Karpas-422 (cell line): Measurements from ENCODE around the gene ZNF804A. TPM values are rescaled to one million over a fixed set of nuclear protein-coding genes. Genes with fewer than 3 reads are reported as not detected.
"Not testable (repeated sequence)": the region's sequence is repeated elsewhere in the genome, so short reads cannot be mapped to it uniquely, and the experiment has no call there.

Source experiments
- DNase-seq: peaks from one replicate; pipeline ENCODE4 v3.0.0-alpha.2; 2015
- H2AFZ ChIP-seq: fragments of 200-600 bp; sonication (generic); 2 replicates; pipeline ENCODE4 v1.6.1; 2014; ENCODE audit warnings: antibody characterized with exemption, low read length, mixed read lengths
- H3K27ac ChIP-seq: fragments of 200-600 bp; sonication (generic); 2 replicates; pipeline ENCODE4 v1.5.1; 2014; ENCODE audit warnings: mild to moderate bottlenecking, low read length, moderate library complexity
- H3K27me3 ChIP-seq: fragments of 200-600 bp; sonication (generic); 2 replicates; pipeline ENCODE4 v1.6.1; 2014; ENCODE audit warnings: low read length, mixed read lengths
- H3K36me3 ChIP-seq: fragments of 200-600 bp; sonication (generic); 2 replicates; pipeline ENCODE4 v1.6.1; 2014; ENCODE audit warnings: low read length, mixed read lengths; ENCODE audit not compliant: insufficient read depth
- H3K4me1 ChIP-seq: fragments of 200-600 bp; sonication (generic); 2 replicates; pipeline ENCODE4 v1.6.1; 2014; ENCODE audit warnings: mild to moderate bottlenecking, low read length, mixed read lengths
- H3K4me2 ChIP-seq: fragments of 200-600 bp; sonication (generic); 2 replicates; pipeline ENCODE4 v1.6.1; 2014; ENCODE audit warnings: low read length, low read depth, mild to moderate bottlenecking; ENCODE audit not compliant: poor library complexity, severe bottlenecking
- H3K4me3 ChIP-seq: fragments of 200-600 bp; sonication (generic); 2 replicates; pipeline ENCODE4 v1.5.1; 2014; ENCODE audit warnings: mild to moderate bottlenecking, antibody characterized with exemption, low read length, mixed read lengths
- H3K79me2 ChIP-seq: fragments of 200-600 bp; sonication (generic); 2 replicates; pipeline ENCODE4 v1.6.1; 2014; ENCODE audit warnings: mild to moderate bottlenecking, low read length, mixed read lengths
- H3K9ac ChIP-seq: fragments of 200-600 bp; sonication (generic); 2 replicates; pipeline ENCODE4 v1.6.0; 2014; ENCODE audit warnings: low read length
- H3K9me2 ChIP-seq: fragments of 200-600 bp; sonication (generic), shearing (Covaris generic); replicated peaks from 2 replicates; pipeline ENCODE4 v1.6.0; 2014; ENCODE audit warnings: mild to moderate bottlenecking, low read length, moderate library complexity; ENCODE audit not compliant: insufficient read depth
- H3K9me3 ChIP-seq: fragments of 300-700, 200-600 bp; sonication (generic); 2 replicates; pipeline ENCODE4 v1.6.1; 2014; ENCODE audit warnings: low read length, mixed read lengths
- H4K20me1 ChIP-seq: fragments of 200-600 bp; sonication (generic); 2 replicates; pipeline ENCODE4 v1.6.1; 2014; ENCODE audit warnings: mild to moderate bottlenecking, antibody characterized with exemption, low read length, low read depth; ENCODE audit not compliant: insufficient read depth
- total RNA-seq: library from RNA; depleted of rRNA; stranded (reverse); fragments of >200 nt; shearing (Covaris generic); gene quantifications from 2 replicates; pipeline ENCODE4 v1.2.3, GENCODE V29; 2014; ENCODE audit warnings: low replicate concordance

ZNF804A gene
- total RNA-seq, 1 experiment from 2014 or later, result 27.8 TPM

DNA sequence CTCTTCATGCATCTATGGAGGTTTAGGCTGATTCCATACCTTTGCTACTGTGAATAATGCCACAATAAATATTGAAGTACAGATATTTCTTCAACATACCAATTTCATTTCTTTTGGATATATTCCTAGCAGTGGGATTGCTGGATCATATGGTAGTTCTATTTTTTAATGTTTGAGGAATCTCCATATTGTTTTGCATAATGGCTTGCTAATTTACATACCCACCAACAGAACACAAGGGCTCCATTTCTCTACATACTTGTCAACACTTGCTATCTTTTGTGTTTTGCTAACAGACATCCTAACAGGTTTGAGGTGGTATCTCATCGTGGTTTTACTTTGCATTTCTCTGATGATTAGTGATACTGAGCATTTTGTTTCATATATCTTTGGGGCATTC, 253.2 kb downstream of the ZNF804A start:
- no peaks in the 10 kb centered on the region for H3K4me1 ChIP-seq

GRCh38 chr2:184859187-184859586, 260.9 kb downstream of the ZNF804A start:
- H3K27me3 ChIP-seq, result no peaks in the 10 kb centered on the region
- peaks cover 87% of the 10 kb centered on the region for H3K79me2 ChIP-seq
- no peak overlapping the region for H3K4me3 ChIP-seq
- H3K9me2 ChIP-seq, result no peaks in the 10 kb centered on the region
- DNase-seq, result no peak
- H3K4me2 ChIP-seq, result no peak overlapping the region
- H3K36me3 ChIP-seq, result peaks cover 21% of the 10 kb centered on the region
- peaks cover 17% of the 10 kb centered on the region for H3K9me3 ChIP-seq
- no peak overlapping the region for H3K9ac ChIP-seq
- H4K20me1 ChIP-seq, result no peaks in the 10 kb centered on the region
- no peak overlapping the region for H3K27ac ChIP-seq
- no peak overlapping the region for H2AFZ ChIP-seq
- no peaks in the 10 kb centered on the region for H3K4me1 ChIP-seq

More for the DNA sequence above, 253.2 kb downstream of the ZNF804A start:
- no peaks in the 10 kb centered on the region for H3K9me2 ChIP-seq
- no peak overlapping the region for H3K4me2 ChIP-seq
- peaks cover 88% of the 10 kb centered on the region for H3K79me2 ChIP-seq
- peaks cover 17% of the 10 kb centered on the region for H3K36me3 ChIP-seq
- no peak overlapping the region for H3K4me3 ChIP-seq
- H3K9me3 ChIP-seq, result peaks cover 5% of the 10 kb centered on the region
- no peaks in the 10 kb centered on the region for H3K27me3 ChIP-seq
- H2AFZ ChIP-seq, result no peak overlapping the region
- no peak overlapping the region for H3K9ac ChIP-seq
- DNase-seq, result no peak
- H3K27ac ChIP-seq, result no peak overlapping the region
- H4K20me1 ChIP-seq, result no peaks in the 10 kb centered on the region

DNA sequence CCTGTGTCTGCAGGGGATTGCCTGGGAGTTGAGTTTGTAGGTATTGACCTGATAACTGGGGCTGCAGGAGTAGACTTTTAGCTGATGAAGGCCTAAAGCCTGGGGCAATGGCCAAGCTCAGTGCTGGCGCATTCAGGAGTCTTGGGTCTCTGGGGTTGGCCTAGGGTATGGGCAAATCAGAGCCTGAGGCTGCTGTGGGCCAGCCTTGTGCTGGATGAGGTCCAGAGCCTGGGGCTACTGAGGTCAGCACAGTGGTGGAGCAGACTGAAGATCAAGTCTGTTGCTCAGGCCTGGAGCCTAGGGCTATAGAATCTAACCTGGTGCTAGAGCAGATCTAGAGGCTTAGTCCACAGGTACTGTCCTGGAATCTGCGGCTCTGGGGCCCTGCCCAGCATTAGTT, 262.4 kb downstream of the ZNF804A start:
- H3K79me2 ChIP-seq, result peaks cover 87% of the 10 kb centered on the region
- H3K9ac ChIP-seq, result no peak overlapping the region
- H4K20me1 ChIP-seq, result no peaks in the 10 kb centered on the region
- H3K36me3 ChIP-seq, result peaks cover 16% of the 10 kb centered on the region
- no peak overlapping the region for H3K4me2 ChIP-seq
- H3K9me3 ChIP-seq, result peaks cover 17% of the 10 kb centered on the region
- no peaks in the 10 kb centered on the region for H3K9me2 ChIP-seq
- H3K27me3 ChIP-seq, result no peaks in the 10 kb centered on the region
- no peak overlapping the region for H2AFZ ChIP-seq
- H3K4me1 ChIP-seq, result no peaks in the 10 kb centered on the region
- no peak overlapping the region for H3K4me3 ChIP-seq
- no peak for DNase-seq
- no peak overlapping the region for H3K27ac ChIP-seq

- Histone ChIP-seq H3K79me2 (peaks cover 46% of the 10 kb centered on the region), H3K4me1 (no peaks in the 10 kb centered on the region), H3K4me3 (no peak overlapping the region), H3K4me2 (no peak overlapping the region), H3K9ac (no peak overlapping the region), H4K20me1 (no peaks in the 10 kb centered on the region), H3K27me3 (no peaks in the 10 kb centered on the region), H3K36me3 (peaks cover 17% of the 10 kb centered on the region), H3K27ac (no peak overlapping the region), H3K9me3 (peaks cover 4% of the 10 kb centered on the region; the same call in 1 of the 2 replicates), H2AFZ (no peak overlapping the region), H3K9me2 (no peaks in the 10 kb centered on the region)
- DNase-seq, result no peak
These were observed 276.9 kb downstream of the ZNF804A start for GRCh38 chr2:184875212-184875611.

DNA sequence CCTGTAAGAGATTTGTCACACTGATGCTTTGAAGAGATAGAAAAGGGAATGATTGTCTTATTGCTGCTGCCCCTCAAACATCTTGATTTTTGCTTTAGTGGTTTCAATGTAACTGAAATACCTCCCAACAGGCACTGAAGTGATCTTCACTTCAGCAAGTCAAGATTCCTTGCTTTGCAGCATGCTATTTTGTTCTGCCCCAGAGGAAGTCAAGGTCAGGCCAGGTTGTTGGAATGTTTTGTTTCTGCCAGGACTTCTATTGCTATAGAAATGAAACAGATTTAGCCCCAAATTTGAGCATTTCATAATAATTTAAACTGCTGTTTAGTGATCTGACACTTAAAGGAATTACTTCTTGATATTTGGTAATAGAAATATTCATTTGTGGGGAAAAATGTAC, 277.6 kb downstream of the ZNF804A start:
- Histone ChIP-seq H3K9me3 (peaks cover 5% of the 10 kb centered on the region; the same call in 1 of the 2 replicates), H2AFZ (no peak overlapping the region), H3K9ac (no peak overlapping the region), H4K20me1 (no peaks in the 10 kb centered on the region), H3K27ac (no peak overlapping the region), H3K79me2 (peaks cover 41% of the 10 kb centered on the region), H3K4me3 (no peak overlapping the region), H3K36me3 (peaks cover 19% of the 10 kb centered on the region), H3K4me1 (no peaks in the 10 kb centered on the region), H3K9me2 (no peaks in the 10 kb centered on the region), H3K4me2 (no peak overlapping the region), H3K27me3 (no peaks in the 10 kb centered on the region)
- DNase-seq, result no peak

- DNase-seq, result no peak
- Histone ChIP-seq H3K79me2 (peaks cover 39% of the 10 kb centered on the region), H3K9ac (no peak overlapping the region), H3K36me3 (peaks cover 19% of the 10 kb centered on the region), H3K4me2 (no peak overlapping the region), H3K4me1 (no peaks in the 10 kb centered on the region), H3K9me2 (no peaks in the 10 kb centered on the region), H3K9me3 (peaks cover 10% of the 10 kb centered on the region; the same call in 1 of the 2 replicates), H3K4me3 (no peak overlapping the region), H4K20me1 (no peaks in the 10 kb centered on the region), H3K27ac (no peak overlapping the region), H2AFZ (no peak overlapping the region), H3K27me3 (no peaks in the 10 kb centered on the region)
These were observed 279.6 kb downstream of the ZNF804A start for GRCh38 chr2:184877909-184878308.

- Histone ChIP-seq H3K79me2 (peaks cover 32% of the 10 kb centered on the region), H3K4me3 (no peak overlapping the region), H3K9me2 (no peaks in the 10 kb centered on the region), H2AFZ (no peak overlapping the region), H3K27ac (no peak overlapping the region), H3K9me3 (peaks cover 13% of the 10 kb centered on the region), H3K27me3 (no peaks in the 10 kb centered on the region), H3K4me1 (no peaks in the 10 kb centered on the region), H3K4me2 (no peak overlapping the region), H3K9ac (no peak overlapping the region), H4K20me1 (no peaks in the 10 kb centered on the region), H3K36me3 (peaks cover 19% of the 10 kb centered on the region)
- no peak for DNase-seq
These were observed 281.3 kb downstream of the ZNF804A start for GRCh38 chr2:184879671-184880070.

- not testable (repeated sequence) for H3K4me1 ChIP-seq, H3K4me3 ChIP-seq, DNase-seq, H2AFZ ChIP-seq, H3K36me3 ChIP-seq, H3K27me3 ChIP-seq, H3K9me2 ChIP-seq, H3K4me2 ChIP-seq, H3K27ac ChIP-seq, H3K9ac ChIP-seq, H4K20me1 ChIP-seq, H3K9me3 ChIP-seq
- H3K79me2 ChIP-seq, result peaks cover 27% of the 10 kb centered on the region
These were observed 288.3 kb downstream of the ZNF804A start for GRCh38 chr2:184886585-184886984.

- Histone ChIP-seq H3K4me3 (no peak overlapping the region), H3K79me2 (peaks cover 47% of the 10 kb centered on the region), H4K20me1 (no peaks in the 10 kb centered on the region), H3K9ac (no peak overlapping the region), H2AFZ (no peak overlapping the region), H3K9me3 (peaks cover under 1% of the 10 kb centered on the region), H3K4me2 (peak overlapping the region; percentile 8), H3K27me3 (no peaks in the 10 kb centered on the region), H3K27ac (no peak overlapping the region), H3K9me2 (no peaks in the 10 kb centered on the region), H3K36me3 (no peaks in the 10 kb centered on the region), H3K4me1 (peaks cover 5% of the 10 kb centered on the region; the same call in 1 of the 2 replicates)
- no peak for DNase-seq
These were observed 292.0 kb downstream of the ZNF804A start for GRCh38 chr2:184890311-184890710.
